Sciatic nerve (tissue), 2 donors: Measurements from ENCODE around the gene DAPK1. TPM values are rescaled to one million over a fixed set of nuclear protein-coding genes. Genes with fewer than 3 reads are reported as not detected.

ENCODE experiments used
- ATAC-seq: fragments of 200-7000 bp; cut with Tn5 transposase; one replicate; pipeline ENCODE4 v1.9.1; 2020; ENCODE audit warnings: mild to moderate bottlenecking, moderate library complexity
- DNase-seq: peaks from one replicate; pipeline ENCODE4 v3.0.0-alpha.2; 2020; ENCODE audit warnings: low spot score
- intact Hi-C: fragments of 100-400 bp; cut with DNase I; formaldehyde crosslinking; loops from one replicate; pipeline ENCODE4 v1.14.2; 2022
- total RNA-seq: library from RNA; stranded (reverse); fragmentation: NEBNext Ultra II Directional; extraction: Animal tissue kit (Norgen Biotek cat#: 25700); gene quantifications from one replicate; pipeline ENCODE4 v1.2.1, GENCODE V29; 2021
- donor health status: DM: no; HTN: no; CAD: no.
- donor health status: DM: no; HTN: no; CAD: no.

The DAPK1 gene
- total RNA-seq, 1 donor from 2014 or later, result 71.1 TPM

DNA sequence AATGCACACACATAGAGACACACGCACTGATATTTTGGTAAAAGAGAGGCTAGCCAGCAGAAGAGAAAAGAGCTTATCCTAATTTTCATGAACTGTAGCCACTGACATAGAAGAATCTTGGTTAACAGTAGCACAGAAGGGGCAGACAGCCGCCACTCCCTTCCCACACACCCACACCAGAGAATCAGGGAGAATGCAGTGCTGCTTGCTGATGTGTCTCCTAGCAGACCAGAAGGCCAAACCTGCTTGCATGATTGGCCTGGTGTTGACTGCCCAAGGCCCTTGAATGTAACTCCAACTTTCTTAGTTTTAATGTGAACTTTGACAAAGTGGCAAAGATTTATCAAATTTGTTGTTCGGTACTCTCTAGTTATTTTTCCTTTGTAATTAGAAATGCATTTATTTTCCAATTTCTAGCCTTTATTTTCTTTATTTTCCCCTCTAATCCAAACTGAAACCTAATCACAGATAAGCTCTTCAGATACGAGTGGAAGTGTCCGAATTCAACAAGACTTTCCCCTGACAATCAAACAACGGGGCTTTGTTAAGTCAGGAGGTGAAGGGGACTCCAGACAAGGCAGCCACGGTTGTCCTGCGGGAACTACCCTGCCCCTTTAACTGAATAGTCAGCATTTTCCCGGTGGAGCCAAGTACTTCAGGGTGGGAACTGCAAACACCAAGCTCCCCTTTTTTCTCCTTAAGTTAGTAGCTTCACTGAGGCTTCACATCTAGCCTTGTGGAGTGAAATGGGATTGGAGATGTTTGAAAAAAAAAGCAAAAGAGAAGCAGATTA lies 146.3 kb downstream of the DAPK1 start:
- intact Hi-C loops, result no loop called here
- peak; percentile 75 for ATAC-seq
- DNase-seq, result no peak

DNA sequence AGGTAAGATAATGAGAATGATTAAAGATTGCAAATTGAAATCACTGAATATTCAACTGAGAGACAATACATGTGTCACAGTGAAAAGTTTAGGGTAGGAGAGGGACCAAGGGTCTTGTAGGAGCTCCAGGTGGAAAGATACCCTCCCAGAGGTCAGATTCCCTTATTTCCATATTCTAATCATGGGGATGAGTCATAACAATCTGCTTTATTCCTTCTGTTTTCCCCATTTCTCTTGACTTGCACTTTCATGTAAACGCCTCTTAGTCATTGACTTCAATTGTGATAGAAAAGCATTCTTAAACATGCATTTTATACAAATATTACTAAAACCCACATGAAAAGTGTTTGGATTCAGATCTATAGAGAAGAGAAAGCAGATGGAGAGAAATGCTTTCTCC lies 147.0 kb downstream of the DAPK1 start:
- intact Hi-C loops, result no loop called here
- no peak for ATAC-seq
- DNase-seq, result no peak

DNA sequence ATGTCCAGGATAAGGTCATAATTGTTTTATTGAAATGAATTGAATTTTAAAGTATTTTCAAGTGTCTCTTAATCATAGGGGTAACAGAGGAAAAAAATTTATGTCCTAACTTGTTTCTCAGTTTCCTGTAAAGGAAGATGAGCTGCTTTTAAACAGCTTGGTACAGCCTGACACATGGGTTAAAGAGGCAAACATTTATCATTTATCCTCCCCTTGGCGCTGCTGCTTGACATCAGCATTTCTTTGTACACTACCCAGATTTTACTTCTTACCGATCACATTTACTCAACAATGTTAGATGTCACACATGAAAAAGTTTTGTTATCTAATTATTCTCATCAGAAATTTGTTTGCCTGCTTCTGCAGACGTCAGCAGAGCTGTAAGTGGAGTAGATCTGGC lies 148.9 kb downstream of the DAPK1 start:
- no peak for ATAC-seq
- DNase-seq, result no peak
- intact Hi-C loops, result no loop called here

DNA sequence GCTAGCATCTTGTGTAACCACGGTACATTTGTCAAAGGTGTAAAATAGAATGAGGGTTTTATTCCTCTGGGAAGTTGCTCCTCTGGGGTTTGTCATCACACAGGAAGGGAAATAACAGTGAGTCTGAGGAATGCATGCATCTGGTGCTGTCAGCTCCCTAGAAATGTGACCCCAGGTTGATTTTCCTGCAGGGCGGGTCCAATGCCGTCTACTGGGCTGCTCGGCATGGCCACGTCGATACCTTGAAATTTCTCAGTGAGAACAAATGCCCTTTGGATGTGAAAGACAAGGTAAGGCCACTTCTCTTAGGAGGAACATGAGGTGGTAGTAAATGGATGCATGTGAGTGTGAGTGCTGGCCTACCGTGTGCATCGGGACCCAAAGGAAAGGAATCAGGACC lies 149.4 kb downstream of the DAPK1 start:
- DNase-seq (no peak), ATAC-seq (no peak)
- intact Hi-C loops, result no loop called here

DNA sequence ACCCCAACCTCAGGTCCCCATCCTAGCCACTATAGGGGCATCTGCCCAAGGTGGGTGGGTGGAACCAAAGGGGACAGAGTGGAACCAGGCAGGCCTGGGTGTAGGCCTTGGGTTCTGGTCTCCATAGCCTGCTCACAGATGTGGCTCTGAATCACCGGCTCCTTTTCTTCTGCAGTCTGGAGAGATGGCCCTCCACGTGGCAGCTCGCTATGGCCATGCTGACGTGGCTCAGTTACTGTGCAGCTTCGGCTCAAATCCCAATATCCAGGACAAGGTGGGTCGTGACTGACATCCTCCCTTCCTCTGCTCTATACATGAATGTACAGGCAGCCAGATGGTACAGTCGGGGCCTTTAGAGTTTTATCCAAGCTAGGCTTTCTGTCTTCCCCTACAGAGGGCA lies 150.9 kb downstream of the DAPK1 start:
- intact Hi-C loops, result no loop called here
- ATAC-seq, result no peak
- DNase-seq, result no peak

DNA sequence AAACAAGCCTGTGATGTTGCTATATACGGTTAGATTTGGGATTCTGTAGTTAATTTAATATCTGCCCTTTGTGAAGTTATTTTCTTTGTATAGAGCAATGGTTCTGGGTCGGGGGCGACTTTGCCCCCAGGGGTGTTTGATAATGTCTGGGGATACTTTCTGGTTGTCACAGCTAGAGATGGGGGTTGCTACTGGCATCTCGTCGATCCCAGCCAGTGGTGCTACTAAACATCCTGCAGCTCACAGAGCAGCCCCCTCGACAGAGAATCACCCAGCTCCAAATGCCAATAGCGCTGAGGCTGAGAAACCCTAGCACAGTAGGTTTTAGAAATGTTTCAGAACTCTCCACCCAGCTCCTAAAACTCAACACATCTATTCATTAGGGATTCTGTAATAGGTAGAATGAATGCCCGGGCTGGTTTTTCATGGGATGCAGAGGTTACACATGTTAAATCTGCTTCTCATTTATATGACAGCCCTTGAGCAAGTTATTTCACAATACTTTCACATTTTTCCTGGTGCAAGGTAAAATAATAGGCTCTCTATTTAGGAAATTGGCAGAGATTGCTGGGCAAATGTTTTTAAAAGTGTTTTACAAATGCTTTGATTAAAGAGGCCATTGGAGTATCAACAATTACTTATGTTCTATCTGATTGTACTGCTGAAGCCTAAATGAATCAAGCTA lies 153.1 kb downstream of the DAPK1 start:
- intact Hi-C loops, result no loop called here
- no peak for DNase-seq
- peak; percentile 45 for ATAC-seq

DNA sequence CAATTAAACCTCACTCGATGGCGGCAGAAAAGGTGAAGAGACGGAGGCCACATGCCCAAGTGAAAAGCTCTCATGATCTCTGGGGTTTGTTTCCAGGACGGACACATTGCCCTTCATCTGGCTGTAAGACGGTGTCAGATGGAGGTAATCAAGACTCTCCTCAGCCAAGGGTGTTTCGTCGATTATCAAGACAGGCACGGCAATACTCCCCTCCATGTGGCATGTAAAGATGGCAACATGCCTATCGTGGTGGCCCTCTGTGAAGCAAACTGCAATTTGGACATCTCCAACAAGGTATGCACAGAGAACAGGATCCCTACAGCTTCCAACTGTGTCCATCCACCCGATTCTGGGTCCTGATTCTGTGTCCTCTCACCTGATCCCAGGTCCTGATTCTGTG lies 153.8 kb downstream of the DAPK1 start:
- intact Hi-C loops, result no loop called here
- no peak for DNase-seq
- ATAC-seq, result no peak

DNA sequence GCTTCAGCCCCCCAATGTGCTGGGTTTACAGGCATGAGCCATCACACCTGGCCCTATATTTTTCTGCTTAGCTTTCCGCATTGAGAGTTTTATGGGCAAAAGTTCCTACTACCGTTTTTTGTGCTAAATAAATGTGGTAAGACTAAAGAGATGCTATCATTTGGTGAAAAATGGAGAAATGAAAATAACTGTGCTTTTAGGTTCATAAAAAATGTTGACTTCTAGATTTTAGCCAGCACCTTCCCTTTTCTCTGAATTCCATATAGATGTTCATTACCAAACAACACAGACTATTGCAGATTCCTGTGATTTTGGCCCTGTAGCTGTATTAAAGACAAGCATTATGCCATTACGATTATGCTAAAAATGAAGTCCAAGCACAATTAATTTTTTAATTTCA lies 156.3 kb downstream of the DAPK1 start:
- intact Hi-C loops, result no loop called here

DNA sequence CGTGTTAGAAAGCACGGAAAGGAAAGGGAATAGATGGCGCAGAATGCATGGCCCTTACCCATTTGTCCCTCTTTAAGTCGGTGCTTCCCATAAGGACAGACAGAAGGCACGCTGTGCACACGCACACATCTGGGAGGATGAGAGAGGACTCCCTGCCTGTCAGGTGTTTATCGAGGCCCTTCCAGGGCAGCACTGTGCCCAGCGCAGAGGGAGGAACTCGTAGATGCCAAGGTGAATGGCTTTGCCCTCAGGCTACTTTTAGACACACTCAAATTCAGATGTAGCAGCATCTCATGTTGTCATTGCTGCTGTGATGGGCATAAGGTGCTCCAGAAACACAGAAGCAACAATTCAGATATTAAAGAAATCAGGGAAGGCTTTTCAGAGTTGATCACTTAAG lies 158.1 kb downstream of the DAPK1 start:
- intact Hi-C loops, result no loop called here
- no peak for DNase-seq
- no peak for ATAC-seq

More for the DNA sequence above, 156.3 kb downstream of the DAPK1 start:
- ATAC-seq, result no peak
- DNase-seq, result no peak

DNA sequence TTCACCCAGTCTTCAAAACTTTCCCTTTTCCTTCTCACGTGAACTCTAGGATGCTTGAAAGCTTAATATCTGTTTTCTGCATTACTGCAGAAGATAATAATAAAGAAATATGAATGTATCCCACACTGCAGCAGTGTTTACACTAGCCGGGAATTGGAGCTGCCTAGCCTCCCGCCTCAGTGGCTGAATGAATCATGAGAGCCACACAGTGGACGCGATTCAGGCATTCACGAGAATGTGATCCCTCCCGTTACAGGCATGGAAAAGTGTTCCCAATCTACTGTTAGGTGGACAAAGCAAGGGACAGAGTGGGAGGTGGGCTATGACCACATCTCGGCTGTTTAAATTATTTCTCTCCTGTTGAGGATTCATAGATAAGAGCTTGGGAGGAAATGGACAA lies 158.8 kb downstream of the DAPK1 start:
- DNase-seq (no peak), ATAC-seq (peak; percentile 74)
- intact Hi-C loops, result no loop called here

DNA sequence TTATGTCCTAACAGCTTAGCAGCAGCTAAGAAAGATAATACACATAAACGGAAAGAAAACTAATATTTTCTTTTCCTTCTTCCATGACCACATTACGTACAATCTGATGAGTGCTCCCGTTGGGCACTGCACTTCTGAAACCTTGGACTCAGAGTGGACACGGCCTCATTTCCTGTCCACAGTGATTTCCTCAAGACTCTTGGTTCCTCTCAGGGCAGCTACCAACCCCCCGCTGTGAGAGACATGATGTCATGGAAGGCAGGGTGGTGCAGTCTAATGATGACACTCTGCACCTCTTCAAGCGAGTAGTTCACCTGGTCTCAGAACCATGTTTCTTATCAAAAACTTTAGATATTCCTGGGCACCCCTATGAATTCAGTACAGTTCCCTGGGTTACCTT lies 159.5 kb downstream of the DAPK1 start:
- DNase-seq (no peak), ATAC-seq (peak; percentile 45)
- intact Hi-C loops, result no loop called here

DNA sequence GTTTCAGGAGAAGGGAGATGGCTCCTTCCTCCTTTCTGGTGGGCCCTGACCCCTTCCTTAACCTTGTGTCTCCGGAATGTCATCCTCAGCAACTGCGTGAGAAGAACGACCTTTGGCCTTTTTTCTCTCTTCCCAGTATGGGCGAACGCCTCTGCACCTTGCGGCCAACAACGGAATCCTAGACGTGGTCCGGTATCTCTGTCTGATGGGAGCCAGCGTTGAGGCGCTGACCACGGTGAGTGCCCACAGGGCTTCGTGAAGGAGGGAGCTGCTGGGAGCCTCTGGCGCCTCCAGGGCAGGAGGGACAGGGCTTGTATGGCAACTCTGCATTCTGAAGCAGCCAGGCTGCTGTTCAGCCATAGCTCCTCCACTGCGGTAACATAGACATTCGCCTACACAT lies 160.2 kb downstream of the DAPK1 start:
- ATAC-seq (no peak), DNase-seq (no peak)
- intact Hi-C loops, result no loop called here

DNA sequence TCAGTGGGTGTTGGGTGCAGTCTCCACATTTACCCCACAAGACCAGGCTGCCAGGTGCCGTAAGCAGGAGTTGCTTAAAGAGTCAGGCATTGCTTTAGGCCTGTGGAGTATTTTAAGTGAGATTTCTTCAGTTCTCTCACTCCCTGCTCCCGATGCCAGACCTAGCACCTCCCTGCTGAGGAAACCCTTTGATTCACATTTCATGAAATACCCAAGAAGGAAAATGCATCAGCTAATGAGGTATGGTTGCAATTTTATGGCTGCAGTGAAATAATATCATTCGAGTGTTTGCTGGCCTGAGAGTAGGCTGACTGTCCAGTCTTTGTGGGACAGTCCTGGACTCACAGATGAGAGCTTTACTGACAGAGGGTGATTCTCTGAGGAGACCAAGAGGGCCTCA lies 160.8 kb downstream of the DAPK1 start:
- ATAC-seq, result no peak
- intact Hi-C loops, result no loop called here
- DNase-seq, result no peak

DNA sequence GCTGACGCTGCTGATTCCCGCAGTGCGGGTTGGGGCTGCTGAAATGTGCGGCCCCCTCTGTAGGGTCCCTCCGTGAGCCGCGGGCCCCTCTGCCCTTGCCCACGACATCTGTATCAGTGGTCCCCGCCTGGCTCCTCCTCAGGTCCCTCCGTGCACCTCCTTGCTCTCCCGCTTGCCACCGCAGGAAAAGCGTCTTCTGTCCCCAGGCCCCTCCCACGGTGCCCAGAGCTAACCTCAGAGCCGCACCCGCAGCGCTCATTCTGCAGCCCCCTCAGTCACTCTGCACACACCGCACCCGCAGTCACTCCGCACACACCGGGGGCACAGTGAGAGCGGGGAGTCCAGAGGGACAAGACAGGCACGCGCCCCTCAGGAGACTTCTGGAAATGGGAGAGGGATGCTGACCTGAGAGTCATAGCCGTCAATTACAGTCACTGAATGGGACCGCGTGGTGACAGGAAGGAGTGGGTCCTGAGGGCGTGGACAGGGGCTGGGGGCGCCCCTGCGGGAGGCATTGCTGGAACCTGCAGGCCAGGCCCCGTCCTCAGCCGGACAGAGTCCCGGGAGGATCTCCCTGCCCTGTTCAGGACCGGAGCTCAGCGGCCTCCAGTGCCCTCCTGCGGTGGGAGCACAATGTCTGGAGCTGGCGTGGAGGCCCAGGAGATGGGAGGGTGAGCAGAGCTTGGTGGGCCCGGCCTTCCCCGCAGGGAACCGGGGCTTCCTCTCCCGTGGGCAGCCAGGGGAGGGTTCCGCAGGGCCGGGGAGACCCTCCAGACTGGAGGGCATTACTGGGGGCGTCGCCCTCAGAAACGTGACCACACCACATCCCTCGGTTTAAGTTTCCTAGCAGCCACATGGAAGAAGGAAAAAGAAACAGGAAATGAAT lies 162.1 kb downstream of the DAPK1 start:
- intact Hi-C loops, result loop anchor here (5.0 kb wide), 1 partner anchor 327 kb away; no protein-coding TSS in a partner anchor
- no peak for DNase-seq
- ATAC-seq, result no peak

DNA sequence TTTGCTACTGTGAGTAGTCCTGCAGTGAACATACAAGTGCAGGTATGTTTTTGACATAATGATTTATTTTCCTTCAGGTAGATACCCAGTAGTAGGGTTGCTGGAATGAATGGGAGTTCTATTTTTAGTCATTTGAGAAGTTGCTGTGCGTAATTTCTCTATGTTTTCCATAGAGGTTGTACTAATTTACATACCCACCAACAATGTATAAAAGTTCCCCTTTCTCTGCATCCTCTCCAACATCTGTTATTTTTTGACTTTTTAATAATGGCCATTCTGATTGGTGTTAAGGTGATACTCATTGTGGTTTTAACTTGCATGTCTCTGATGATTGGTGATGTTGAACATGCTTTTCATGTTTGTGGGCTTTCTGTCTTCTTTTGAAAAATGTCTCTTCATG lies 163.6 kb downstream of the DAPK1 start:
- intact Hi-C loops, result loop anchor here (5.0 kb wide), 1 partner anchor 329 kb away; no protein-coding TSS in a partner anchor
- DNase-seq (no peak), ATAC-seq (no peak)

DNA sequence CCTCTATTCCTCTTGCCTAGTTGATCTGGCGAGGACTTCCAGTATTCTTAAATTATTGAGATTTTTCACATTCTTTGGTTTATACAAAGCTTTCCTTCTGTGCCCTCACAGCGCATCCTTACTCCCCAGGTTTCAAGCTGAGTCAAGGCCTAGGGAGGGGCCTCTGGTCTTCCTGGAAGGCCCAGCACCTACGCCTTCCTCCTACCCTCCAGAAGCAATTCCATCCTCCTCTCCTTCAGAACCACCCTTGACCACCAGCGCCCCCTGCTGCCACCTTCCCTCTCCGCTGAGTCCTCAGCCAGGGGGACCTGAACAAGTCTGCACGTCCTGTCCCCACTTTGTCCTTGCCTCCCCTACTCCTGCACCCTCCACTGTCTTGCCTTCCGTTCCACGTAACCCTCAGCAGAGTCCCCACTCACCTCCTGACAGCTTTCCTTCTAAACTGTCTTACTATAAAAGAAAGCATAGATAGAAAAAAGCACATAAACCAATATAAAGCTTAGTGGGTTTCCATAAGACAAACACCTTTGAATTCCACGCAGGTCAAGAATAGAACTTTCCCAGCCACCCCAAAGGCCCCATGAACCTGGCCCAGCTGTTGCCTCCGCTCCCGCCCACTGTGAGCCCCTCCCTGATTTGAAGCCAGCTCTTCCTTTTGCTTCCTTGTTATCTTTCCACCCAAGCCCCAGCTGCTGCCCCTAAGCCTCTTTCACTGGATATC lies 165.3 kb downstream of the DAPK1 start:
- peak; percentile 86 for ATAC-seq
- intact Hi-C loops, result loop anchor here (5.0 kb wide), 1 partner anchor 331 kb away; no protein-coding TSS in a partner anchor
- DNase-seq, result peak; percentile 92

DNA sequence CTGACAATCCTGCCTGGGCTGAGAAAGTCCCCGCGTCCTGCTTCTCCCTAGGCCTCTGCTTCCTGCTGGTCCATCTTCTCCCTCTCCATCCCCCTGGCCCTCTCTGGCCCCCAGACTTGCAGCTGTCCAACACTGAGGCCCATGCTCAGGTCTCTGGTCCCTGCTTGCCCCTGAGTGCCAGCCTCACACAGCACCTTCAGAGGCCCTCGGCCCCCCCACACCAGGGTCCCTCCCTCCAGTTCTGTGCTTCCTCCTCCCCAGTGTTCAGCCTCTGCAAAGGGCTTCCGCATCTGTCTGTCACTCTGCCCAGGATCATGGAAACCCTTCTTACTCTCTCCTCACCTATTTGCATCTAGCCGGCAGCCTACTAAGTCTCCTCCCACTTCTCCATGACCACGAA lies 165.9 kb downstream of the DAPK1 start:
- ATAC-seq, result peak; percentile 5
- intact Hi-C loops, result loop anchor here (5.0 kb wide), 1 partner anchor 331 kb away; no protein-coding TSS in a partner anchor
- no peak for DNase-seq

DNA sequence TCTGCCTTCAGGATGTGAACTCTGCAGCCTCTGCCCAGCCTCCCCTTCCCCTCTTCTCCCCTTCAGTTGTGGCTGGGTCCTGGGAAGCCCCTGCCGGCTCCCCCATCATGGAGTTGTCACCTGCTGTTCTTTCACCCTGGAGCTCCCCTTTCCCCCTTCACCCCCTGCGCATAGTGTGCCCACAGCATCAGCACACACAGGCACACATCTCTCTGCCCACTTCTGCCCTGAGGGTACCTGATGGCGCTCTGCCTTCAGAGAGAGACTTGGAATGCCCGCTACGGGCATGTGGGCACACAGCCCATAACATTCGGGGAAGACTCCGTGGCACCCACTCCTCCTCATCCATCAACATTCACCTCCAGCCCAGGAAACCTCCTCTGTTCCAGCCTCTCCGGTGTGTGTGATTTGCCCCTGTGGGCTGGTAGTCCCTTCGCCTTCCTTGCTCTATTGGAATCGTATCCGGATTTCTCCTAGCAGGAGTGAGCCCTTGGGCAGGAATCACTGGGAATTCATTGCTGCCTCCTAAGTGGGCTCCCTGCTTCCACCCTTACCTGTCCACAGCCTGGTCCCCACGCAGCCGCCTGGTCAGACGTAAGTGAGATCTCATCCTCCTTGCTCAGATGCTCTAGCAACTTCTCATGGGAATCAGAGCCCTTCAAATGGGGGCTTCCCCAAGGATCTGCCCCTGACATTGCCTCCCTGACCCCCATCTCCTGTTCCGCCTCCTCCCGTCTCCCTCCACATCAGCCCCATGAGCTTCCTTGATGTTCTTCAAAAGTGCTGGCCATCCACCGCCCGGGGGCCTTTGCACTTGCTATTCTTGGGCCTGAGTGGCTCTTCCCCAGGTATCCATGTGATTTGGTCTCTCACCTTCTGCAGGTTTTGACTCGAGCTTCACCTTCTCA lies 166.7 kb downstream of the DAPK1 start:
- ATAC-seq (no peak), DNase-seq (no peak)
- intact Hi-C loops, result loop anchor here (5.0 kb wide), 1 partner anchor 332 kb away; no protein-coding TSS in a partner anchor
